GM12878 (cell line): Measurements from ENCODE around the gene DCTN5. TPM values are rescaled to one million over a fixed set of nuclear protein-coding genes. Genes with fewer than 3 reads are reported as not detected.

Experiments
- ATF2 ChIP-seq: IDR thresholded peaks from 2 replicates; pipeline ENCODE4 v1.6.1; 2012; ENCODE audit warnings: low read length, inconsistent platforms
- BCL3 ChIP-seq: IDR thresholded peaks from 2 replicates; pipeline ENCODE4 v1.6.1; 2011; ENCODE audit warnings: borderline replicate concordance, low read depth, mild to moderate bottlenecking, moderate library complexity, low read length; ENCODE audit not compliant: insufficient read depth, poor library complexity, severe bottlenecking
- CBX3 ChIP-seq: fragments of 200-600 bp; sonication (generic); IDR thresholded peaks from 2 replicates; pipeline ENCODE4 v1.6.1; 2016; ENCODE audit warnings: low read depth, borderline replicate concordance
- FOS ChIP-seq: IDR thresholded peaks from 3 replicates; pipeline ENCODE4 v1.6.1; 2011; ENCODE audit warnings: borderline replicate concordance; ENCODE audit not compliant: insufficient read length; ENCODE audit errors: extremely low read depth
- JUNB ChIP-seq: IDR thresholded peaks from 2 replicates; pipeline ENCODE4 v1.6.1; 2016; ENCODE audit warnings: antibody characterized with exemption, mild to moderate bottlenecking
- MTA2 ChIP-seq: fragments of 450-650 bp; IDR thresholded peaks from 2 replicates; pipeline ENCODE4 v1.6.1; 2016; ENCODE audit warnings: low read depth, mild to moderate bottlenecking, moderate library complexity
- MTA3 ChIP-seq: IDR thresholded peaks from 2 replicates; pipeline ENCODE4 v1.6.1; 2012; ENCODE audit warnings: low read length, inconsistent platforms, borderline replicate concordance
- MYB ChIP-seq: fragments of 150-350 bp; IDR thresholded peaks from 2 replicates; pipeline ENCODE4 v1.6.1; 2014; ENCODE audit warnings: mild to moderate bottlenecking, low read depth, low read length, borderline replicate concordance
- NBN ChIP-seq: fragments of 450-650 bp; IDR thresholded peaks from 2 replicates; pipeline ENCODE4 v1.6.1; 2016
- NR2F1 ChIP-seq: fragments of 450-650 bp; conservative IDR thresholded peaks from 2 replicates; pipeline ENCODE4 v1.6.1; 2017; ENCODE audit warnings: mild to moderate bottlenecking
- NRF1 ChIP-seq: conservative IDR thresholded peaks from 2 replicates; pipeline ENCODE4 v1.6.1; 2011; ENCODE audit warnings: mild to moderate bottlenecking, low read depth, low read length, improper control_type of control experiment
- PKNOX1 ChIP-seq: fragments of 450-650 bp; IDR thresholded peaks from 2 replicates; pipeline ENCODE4 v1.6.1; 2016; ENCODE audit warnings: mild to moderate bottlenecking
- PRDM15 ChIP-seq: fragments of 450-650 bp; formaldehyde crosslinking; IDR thresholded peaks from 2 replicates; pipeline ENCODE4 v1.4.0; 2020; ENCODE audit warnings: mild to moderate bottlenecking, moderate library complexity
- RBBP5 ChIP-seq: fragments of 200-600 bp; sonication (generic); conservative IDR thresholded peaks from 2 replicates; pipeline ENCODE4 v1.6.1; 2016
- RELA ChIP-seq: fragments of 450-650 bp; IDR thresholded peaks from 2 replicates; pipeline ENCODE4 v1.8.0; 2014; ENCODE audit warnings: borderline replicate concordance; ENCODE audit not compliant: partially characterized antibody
- RUNX3 ChIP-seq: IDR thresholded peaks from 2 replicates; pipeline ENCODE4 v1.6.1; 2012; ENCODE audit warnings: low read length, inconsistent platforms
- SIX5 ChIP-seq: IDR thresholded peaks from 2 replicates; pipeline ENCODE4 v1.6.1; 2011; ENCODE audit warnings: mild to moderate bottlenecking, low read depth, low read length, moderate library complexity; ENCODE audit not compliant: severe bottlenecking
- USF2 ChIP-seq: IDR thresholded peaks from 2 replicates; pipeline ENCODE4 v1.6.1; 2011; ENCODE audit warnings: low read depth, low read length, improper control_type of control experiment, borderline replicate concordance
- WRNIP1 ChIP-seq: IDR thresholded peaks from 2 replicates; pipeline ENCODE4 v1.6.1; 2011; ENCODE audit warnings: low read depth, low read length, improper control_type of control experiment, borderline replicate concordance
- ZBED1 ChIP-seq: IDR thresholded peaks from 2 replicates; pipeline ENCODE4 v1.6.1; 2016; ENCODE audit warnings: borderline replicate concordance
- ZNF217 ChIP-seq: fragments of 450-650 bp; IDR thresholded peaks from 2 replicates; pipeline ENCODE4 v1.6.1; 2017; ENCODE audit warnings: antibody characterized with exemption, mild to moderate bottlenecking
- ZSCAN29 ChIP-seq: fragments of 450-650 bp; IDR thresholded peaks from 2 replicates; pipeline ENCODE4 v1.6.1; 2017; ENCODE audit warnings: mild to moderate bottlenecking, moderate library complexity
- polyA plus RNA-seq, 11 experiments: library from polyadenylated mRNA; depleted of rRNA in 4 of 11; unstranded in 6 of 11; stranded (reverse) in 5 of 11; fragments of >200 nt; fragmentation: Nextera tagmentation in 4 of 11; fragmentation: Illumina TruSeq in 1 of 11; extraction: Ambion mirVana in 4 of 11; extraction: Trizol in 1 of 11; gene quantifications; 1 replicate in 1 of 11; 2 replicates in 10 of 11; pipeline versions ENCODE4 v1.2.1 to v1.2.3, GENCODE V29; 2011 to 2016; ENCODE audit warnings: inconsistent platforms in 2 of 11, missing spikeins in 2 of 11, low read depth in 1 of 11
- total RNA-seq, 4 experiments: library from RNA; depleted of rRNA in 3 of 4; stranded (reverse); fragments of >200 nt in 3 of 4; fragmentation: Illumina TruSeq in 1 of 4; extraction: Trizol in 1 of 4; gene quantifications; 2 replicates each; pipeline versions ENCODE4 v1.2.1 to v1.2.3, GENCODE V29; 2013 to 2021

DCTN5 gene
- total and polyA plus RNA-seq, 10 of the 15 experiments (the other 5 are each of a cell fraction or from before 2014, with no cell fraction given) = 49.1 to 153 (median 81.4) TPM

GRCh38 chr16:23640931-23641765 is at the start of gene DCTN5, which contains the start of gene PALB2 (continued):
- TF ChIP-seq PRDM15 (no peak), USF2 (peak; percentile 67), ZBED1 (no peak), JUNB (no peak), RBBP5 (no peak), NR2F1 (peak; percentile 58; the same call in 1 of the 2 replicates), ZNF217 (no peak), MTA2 (0 out of 2 replicates have a peak, but pooled peaks have one; percentile 23), MTA3 (no peak), CBX3 (no peak), NBN (0 out of 2 replicates have a peak, but pooled peaks have one; percentile 48), ZSCAN29 (no peak), PKNOX1 (peak; percentile 63; the same call in 1 of the 2 replicates), NRF1 (peak; percentile 95), RUNX3 (peak; percentile 39), RELA (peak; percentile 79), WRNIP1 (no peak), ATF2 (no peak), MYB (0 out of 2 replicates have a peak, but pooled peaks have one; percentile 30), SIX5 (peak; percentile 64), BCL3 (no peak), FOS (no peak)
